ENCODE data around the gene ABHD10. TPM values are rescaled to one million over a fixed set of nuclear protein-coding genes. Genes with fewer than 3 reads are reported as not detected.
A peak's percentile ranks its signal among the peaks of the same experiment; 100 is the strongest.

ABHD10 gene
- total RNA-seq, 1 donor from 2014 or later: 55.9 TPM

DNA sequence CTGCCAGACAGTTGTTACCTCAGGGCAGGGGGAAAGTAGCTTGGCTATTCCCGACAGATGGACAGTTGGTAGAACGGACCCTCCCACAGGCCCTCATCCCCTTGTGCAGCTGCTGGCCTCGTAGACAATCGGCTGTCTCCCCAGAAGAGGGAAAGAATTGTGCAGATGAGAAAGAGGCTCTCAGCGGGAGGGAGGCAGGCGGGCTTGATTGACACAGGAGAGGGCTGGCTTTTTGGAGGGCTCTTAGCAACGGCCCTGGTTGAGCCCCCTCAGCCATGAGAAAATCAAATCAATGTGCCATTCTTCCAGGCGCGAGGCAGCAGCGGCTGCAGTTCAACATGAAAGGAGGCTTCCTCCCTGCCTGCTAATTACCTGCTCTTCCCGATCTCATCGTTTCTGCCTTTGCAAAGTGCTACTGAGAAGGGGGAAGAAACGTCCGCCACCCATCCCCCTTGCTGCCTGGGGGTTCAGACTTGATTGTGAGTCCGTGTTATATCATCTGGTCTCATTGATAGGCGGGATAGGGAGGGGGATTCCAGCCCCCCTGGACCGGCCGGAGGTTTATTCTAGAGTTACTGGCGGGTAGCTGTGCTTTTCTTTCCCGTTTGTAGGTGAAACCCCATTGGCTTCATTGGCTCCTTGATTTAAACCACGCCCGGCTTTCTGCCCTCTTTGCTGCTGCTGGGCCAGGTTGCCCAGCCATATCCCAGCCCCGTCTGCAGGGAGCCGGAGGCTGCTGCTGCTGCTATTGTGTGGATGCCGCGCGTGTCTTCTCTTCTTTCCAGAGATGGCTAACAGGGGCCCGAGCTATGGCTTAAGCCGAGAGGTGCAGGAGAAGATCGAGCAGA lies 20.0 kb downstream of the ABHD10 start, which contains the start of gene TAGLN3:
Gene TAGLN3, plus strand, starts transcription at position 287 of the 848 bp plus-strand sequence. Its CDS starts 501 bp downstream, at position 788.
- peak; percentile 62 for ATAC-seq
- intact Hi-C loops (cut with micrococcal nuclease): no loop called here
- no peak for DNase-seq

GRCh38 chr3:111999484-112000324 lies 20.9 kb downstream of the ABHD10 start:
- ATAC-seq (no peak), DNase-seq (no peak)
- intact Hi-C loops (cut with micrococcal nuclease): no loop called here

- intact Hi-C loops (cut with micrococcal nuclease): no loop called here
- DNase-seq (no peak), ATAC-seq (no peak)
Observed at GRCh38 chr3:112000367-112000771, 21.5 kb downstream of the ABHD10 start.

- ATAC-seq (no peak), DNase-seq (no peak)
- intact Hi-C loops (cut with micrococcal nuclease): no loop called here
Observed at GRCh38 chr3:112000966-112001365, 22.1 kb downstream of the ABHD10 start.

- no peak for DNase-seq
- no peak for ATAC-seq
- intact Hi-C loops (cut with micrococcal nuclease): no loop called here
Observed at GRCh38 chr3:112001526-112001925, 22.7 kb downstream of the ABHD10 start.

GRCh38 chr3:112002096-112002971 lies 23.5 kb downstream of the ABHD10 start:
- intact Hi-C loops (cut with micrococcal nuclease): no loop called here
- ATAC-seq (no peak), DNase-seq (no peak)

GRCh38 chr3:112003321-112004080 lies 24.7 kb downstream of the ABHD10 start:
- ATAC-seq (no peak), DNase-seq (no peak)
- intact Hi-C loops (cut with micrococcal nuclease): no loop called here

GRCh38 chr3:112004187-112004586 lies 25.4 kb downstream of the ABHD10 start:
- DNase-seq (no peak), ATAC-seq (no peak)
- intact Hi-C loops (cut with micrococcal nuclease): no loop called here

- DNase-seq (no peak), ATAC-seq (no peak)
- intact Hi-C loops (cut with micrococcal nuclease): no loop called here
Observed at GRCh38 chr3:112004669-112005068, 25.8 kb downstream of the ABHD10 start.

DNA sequence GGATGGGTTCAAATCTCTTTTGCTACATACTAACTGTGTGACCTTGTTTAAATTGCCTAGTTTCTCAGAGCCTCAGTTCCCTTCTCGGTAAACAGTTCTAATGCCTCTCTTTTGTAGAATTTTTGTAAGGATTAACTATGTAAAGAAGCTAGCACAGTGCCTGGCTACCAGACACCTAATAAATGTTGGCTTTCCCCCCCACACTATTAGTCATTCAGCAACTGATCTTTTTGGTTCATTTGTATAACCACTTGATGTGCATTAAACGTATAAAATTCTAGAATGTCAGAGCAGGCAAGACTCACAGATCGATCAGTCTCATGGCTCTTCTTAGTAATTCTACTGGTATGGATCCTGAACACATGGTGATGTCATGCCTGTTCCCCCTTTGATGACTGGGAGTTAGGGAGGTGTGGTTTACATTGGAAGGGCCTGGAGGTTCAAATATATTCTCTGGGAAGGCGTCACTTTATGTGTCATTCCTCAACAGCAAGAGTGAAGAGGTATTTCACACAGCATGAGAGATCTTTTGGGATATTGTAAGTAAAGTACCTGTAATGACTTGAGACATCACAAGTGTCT lies 26.4 kb downstream of the ABHD10 start:
- intact Hi-C loops (cut with micrococcal nuclease): no loop called here
- ATAC-seq: no peak

DNA sequence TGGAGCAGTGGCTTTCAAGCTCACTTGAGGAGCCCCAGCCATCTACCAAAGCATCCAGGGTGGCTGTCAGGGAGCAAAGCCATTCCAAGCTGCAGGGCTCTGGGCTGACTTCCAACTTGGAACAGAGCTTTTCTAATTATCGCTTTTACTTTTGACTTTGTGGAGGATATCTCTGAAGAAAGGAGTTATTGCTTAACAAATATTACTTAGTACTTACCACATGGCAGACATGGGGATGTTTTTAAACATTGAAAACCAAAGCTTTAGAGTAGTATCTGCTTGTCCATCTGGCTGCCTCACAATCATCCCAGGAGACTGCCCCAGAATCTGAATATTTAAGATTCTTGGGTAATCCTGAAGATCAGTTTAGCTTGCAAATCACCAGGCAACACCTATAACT lies 28.8 kb downstream of the ABHD10 start:
- intact Hi-C loops (cut with micrococcal nuclease): no loop called here
- ATAC-seq (peak; percentile 53), DNase-seq (peak; percentile 40)

More for the DNA sequence above, 26.4 kb downstream of the ABHD10 start:
- DNase-seq: no peak

DNA sequence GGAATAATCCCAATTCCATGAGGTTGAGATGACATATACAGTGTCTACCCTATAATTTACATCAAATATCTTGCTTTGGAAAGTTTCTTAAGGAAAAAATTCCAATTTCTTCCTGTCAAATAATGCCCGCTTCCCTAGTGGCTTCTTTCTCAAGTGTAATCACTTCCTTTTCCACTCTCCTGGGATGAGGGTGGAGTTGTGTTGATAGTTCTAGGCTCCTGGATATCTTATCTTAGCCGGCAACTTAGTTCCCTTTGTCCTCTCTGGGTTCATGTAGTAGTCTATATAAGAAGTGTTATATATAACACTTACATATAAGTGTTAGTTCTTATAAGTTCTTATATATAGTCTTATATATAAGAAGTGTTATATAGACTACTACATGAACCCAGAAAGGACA lies 30.8 kb downstream of the ABHD10 start:
- intact Hi-C loops (cut with micrococcal nuclease): no loop called here
- ATAC-seq (no peak), DNase-seq (no peak)

GRCh38 chr3:112010636-112011035 lies 31.8 kb downstream of the ABHD10 start:
- ATAC-seq (no peak), DNase-seq (no peak)
- intact Hi-C loops (cut with micrococcal nuclease): no loop called here

DNA sequence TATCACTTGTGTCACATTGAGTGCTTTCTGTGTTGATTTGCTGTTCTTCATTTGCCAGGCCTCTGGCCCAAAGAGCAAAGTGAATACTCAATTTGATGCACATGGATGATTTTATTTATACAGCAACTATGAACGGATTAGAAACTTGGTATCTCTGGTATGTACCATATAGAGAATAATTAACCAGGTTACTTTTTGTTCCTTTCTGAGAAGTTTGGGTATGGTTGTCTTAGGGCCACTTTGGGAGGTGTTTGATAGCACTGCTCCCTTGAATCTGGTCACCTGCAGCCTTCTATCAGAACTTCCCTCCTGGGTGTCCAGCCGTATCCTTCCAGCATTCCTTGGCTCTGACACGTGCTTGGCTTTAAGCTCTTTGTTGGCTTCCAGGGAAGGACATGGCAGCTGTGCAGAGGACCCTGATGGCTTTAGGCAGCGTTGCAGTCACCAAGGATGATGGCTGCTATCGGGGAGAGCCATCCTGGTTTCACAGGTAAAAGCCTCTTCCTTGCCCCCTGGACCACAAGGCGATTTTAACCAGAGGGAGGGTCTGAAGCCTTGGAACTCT lies 32.6 kb downstream of the ABHD10 start:
- ATAC-seq (no peak), DNase-seq (no peak)
- intact Hi-C loops (cut with micrococcal nuclease): no loop called here

- DNase-seq (no peak), ATAC-seq (peak; percentile 64)
- intact Hi-C loops (cut with micrococcal nuclease): no loop called here
Observed at GRCh38 chr3:112012205-112012992, 33.6 kb downstream of the ABHD10 start.

DNA sequence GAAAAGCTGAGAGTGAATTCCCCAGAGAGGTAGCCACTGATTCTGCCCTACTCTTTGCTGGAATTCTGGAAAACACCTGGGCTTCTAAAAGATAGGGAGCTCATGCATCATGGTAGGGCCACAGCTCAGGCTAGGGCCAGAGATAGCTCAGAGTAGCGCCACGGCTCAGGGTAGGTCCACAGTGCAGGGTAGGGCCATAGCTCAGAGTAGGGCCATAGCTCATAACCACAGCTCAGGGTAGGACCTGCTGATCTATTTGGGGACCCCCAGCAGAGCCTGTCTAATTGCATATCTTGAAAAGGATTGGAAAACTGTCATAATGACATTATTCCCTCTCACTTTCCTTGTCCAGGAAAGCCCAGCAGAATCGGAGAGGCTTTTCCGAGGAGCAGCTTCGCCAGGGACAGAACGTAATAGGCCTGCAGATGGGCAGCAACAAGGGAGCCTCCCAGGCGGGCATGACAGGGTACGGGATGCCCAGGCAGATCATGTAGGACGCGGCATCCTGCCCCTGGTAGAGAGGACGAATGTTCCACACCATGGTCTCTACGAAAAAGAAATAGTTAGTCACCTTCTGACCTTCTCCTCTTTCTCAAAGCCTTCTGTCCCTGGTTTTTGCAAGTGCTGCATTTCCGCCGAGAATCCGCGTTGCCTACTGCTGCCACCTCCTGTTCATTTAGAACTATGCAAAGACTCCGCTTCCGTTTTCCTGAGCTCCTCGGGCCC lies 34.4 kb downstream of the ABHD10 start:
- intact Hi-C loops (cut with micrococcal nuclease): no loop called here
- peak; percentile 91 for ATAC-seq
- DNase-seq: peak; percentile 64

GRCh38 chr3:112013784-112014143 lies 34.9 kb downstream of the ABHD10 start:
- DNase-seq (no peak), ATAC-seq (no peak)
- intact Hi-C loops (cut with micrococcal nuclease): no loop called here

Measured in left ventricle myocardium superior (tissue), 1 donor.